GM21390 (cell line): ENCODE data around the gene MED26.

ENCODE experiments used
- ATAC-seq: cut with Tn5 transposase; IDR thresholded peaks from one replicate; pipeline ENCODE4 v1.9.1; 2021; ENCODE audit not compliant: unreplicated experiment

The MED26 gene

GRCh38 chr19:16650821-16651220, 22.8 kb upstream of the MED26 start:
- ATAC-seq = no peak

- ATAC-seq = no peak
These were observed 21.7 kb upstream of the MED26 start for GRCh38 chr19:16649734-16650133.

- ATAC-seq = no peak
These were observed 17.1 kb upstream of the MED26 start for GRCh38 chr19:16645140-16645539.

GRCh38 chr19:16641695-16642094, 13.7 kb upstream of the MED26 start:
- ATAC-seq = no peak

GRCh38 chr19:16640951-16641350, 12.9 kb upstream of the MED26 start:
- ATAC-seq = no peak

- no peak for ATAC-seq
These were observed 10.7 kb upstream of the MED26 start for GRCh38 chr19:16638666-16639065.

GRCh38 chr19:16637535-16637934, 9.5 kb upstream of the MED26 start:
- no peak for ATAC-seq

GRCh38 chr19:16631465-16631864, 3.5 kb upstream of the MED26 start:
- ATAC-seq = no peak

GRCh38 chr19:16628984-16629691, 1.1 kb upstream of the MED26 start:
- no peak for ATAC-seq

- no peak for ATAC-seq
These were observed 149 bp downstream of the MED26 start for GRCh38 chr19:16627928-16628182.

- no peak for ATAC-seq
These were observed 644 bp downstream of the MED26 start for GRCh38 chr19:16627193-16627927.

GRCh38 chr19:16626796-16627192, 1.2 kb downstream of the MED26 start:
- ATAC-seq = no peak

GRCh38 chr19:16625163-16625958, 2.6 kb downstream of the MED26 start:
- no peak for ATAC-seq

- ATAC-seq = no peak
These were observed 3.8 kb downstream of the MED26 start for GRCh38 chr19:16624236-16624635.

- no peak for ATAC-seq
These were observed 4.4 kb downstream of the MED26 start for GRCh38 chr19:16623576-16623975.

GRCh38 chr19:16623066-16623465, 4.9 kb downstream of the MED26 start:
- no peak for ATAC-seq

- ATAC-seq = no peak
These were observed 6.7 kb downstream of the MED26 start for GRCh38 chr19:16621165-16621800.

GRCh38 chr19:16620584-16620983, 7.4 kb downstream of the MED26 start:
- no peak for ATAC-seq

- ATAC-seq = no peak
These were observed 8.0 kb downstream of the MED26 start for GRCh38 chr19:16620018-16620417.

GRCh38 chr19:16619457-16619856, 8.5 kb downstream of the MED26 start:
- ATAC-seq = no peak

GRCh38 chr19:16618248-16618647, 9.8 kb downstream of the MED26 start:
- no peak for ATAC-seq

GRCh38 chr19:16615808-16616207, 12.2 kb downstream of the MED26 start:
- no peak for ATAC-seq
